Endothelial cell of umbilical vein (primary cell): Measurements from ENCODE around the gene FRZB. TPM values are rescaled to one million over a fixed set of nuclear protein-coding genes. Genes with fewer than 3 reads are reported as not detected.

Experiments used
- BruUV-seq: library from RNA; stranded (reverse); fragments of 400-500 nt; replicated peaks from 2 replicates; lab custom pipeline; 2021; lab: Mats Ljungman, UMichigan
- CTCF ChIA-PET: fragments of 300-600, 350-600 bp; sonication (Branson Sonifier 250); formaldehyde crosslinking; loops from one replicate; lab custom pipeline; 2021; ENCODE audit warnings: antibody characterized with exemption, inconsistent platforms; lab: Charles Lee
- POLR2A ChIA-PET: fragments of 300-600, 350-600 bp; sonication (Branson Sonifier 250); formaldehyde crosslinking; loops from one replicate; lab custom pipeline; 2021; ENCODE audit warnings: antibody characterized with exemption, inconsistent platforms; lab: Charles Lee
- DNase-seq: peaks from one replicate; pipeline ENCODE4 v3.0.0-alpha.2; 2011; ENCODE audit warnings: low read depth, low spot score
- FAIRE-seq: peaks from 2 replicates; lab custom pipeline; 2011; peaks lifted over from hg19 to GRCh38; lab: Jason Lieb, UNC
- H2AFZ ChIP-seq: 2 replicates; pipeline ENCODE4 v1.6.0; 2012; ENCODE audit warnings: low read depth, low read length, control low read depth, inconsistent platforms
- H3K27ac ChIP-seq: 2 replicates; pipeline ENCODE4 v1.5.1; 2011; ENCODE audit warnings: low read depth, mild to moderate bottlenecking, control low read depth, low read length, moderate library complexity; ENCODE audit not compliant: insufficient read depth
- H3K27me3 ChIP-seq, 2 experiments: 2 replicates each; pipeline versions ENCODE4 v1.6.0 to v1.6.1; 2011; ENCODE audit warnings: low read length in 2 of 2, mixed read lengths in 1 of 2; ENCODE audit not compliant: control insufficient read depth in 2 of 2, insufficient read depth in 2 of 2
- H3K36me3 ChIP-seq, 2 experiments: 2 replicates in 1 of 2; 3 replicates in 1 of 2; pipeline ENCODE4 v1.5.1; 2011; ENCODE audit warnings: low read length in 2 of 2, mild to moderate bottlenecking in 1 of 2, moderate library complexity in 1 of 2; ENCODE audit not compliant: control insufficient read depth in 2 of 2, insufficient read depth in 2 of 2; ENCODE audit errors: extremely low read depth in 1 of 2
- H3K4me1 ChIP-seq: 3 replicates; pipeline ENCODE4 v1.5.1; 2011; ENCODE audit warnings: mild to moderate bottlenecking, low read length; ENCODE audit not compliant: control insufficient read depth, insufficient read depth; ENCODE audit errors: extremely low read depth
- H3K4me2 ChIP-seq: 2 replicates; pipeline ENCODE4 v1.6.1; 2011; ENCODE audit warnings: low read length, control low read depth, mixed read lengths; ENCODE audit not compliant: insufficient read depth
- H3K4me3 ChIP-seq, 3 experiments: fragments of 200-600 bp in 1 of 3; sonication (generic), shearing (Covaris generic) in 1 of 3; replicated peaks in 1 of 3; 2 replicates each; pipeline ENCODE4 v1.5.1; 2011 to 2016; ENCODE audit warnings: control low read depth in 3 of 3, low read length in 3 of 3, mild to moderate bottlenecking in 2 of 3, inconsistent platforms in 1 of 3, low read depth in 1 of 3, moderate library complexity in 1 of 3; ENCODE audit not compliant: insufficient read depth in 1 of 3
- H3K79me2 ChIP-seq: 2 replicates; pipeline ENCODE4 v1.6.0; 2012; ENCODE audit warnings: low read length, inconsistent platforms; ENCODE audit not compliant: control insufficient read depth, insufficient read depth
- H3K9ac ChIP-seq: replicated peaks from 2 replicates; pipeline ENCODE3; 2011; ENCODE audit warnings: low read length, control low read depth; ENCODE audit not compliant: insufficient read depth; ENCODE audit errors: extremely low read depth
- H3K9me1 ChIP-seq: replicated peaks from 3 replicates; pipeline ENCODE4 v1.6.0; 2011; ENCODE audit warnings: mild to moderate bottlenecking, low read length; ENCODE audit not compliant: control insufficient read depth, insufficient read depth; ENCODE audit errors: extremely low read depth
- H3K9me3 ChIP-seq: replicated peaks from 2 replicates; pipeline ENCODE4 v1.5.1; 2012; ENCODE audit warnings: low read length, inconsistent platforms; ENCODE audit not compliant: control insufficient read depth, insufficient read depth
- H4K20me1 ChIP-seq: replicated peaks from 2 replicates; pipeline ENCODE3; 2011; ENCODE audit warnings: mild to moderate bottlenecking, low read length; ENCODE audit not compliant: control insufficient read depth, insufficient read depth; ENCODE audit errors: extremely low read depth
- EZH2 ChIP-seq: IDR thresholded peaks from 2 replicates; pipeline ENCODE4 v1.6.1; 2012; ENCODE audit warnings: borderline replicate concordance, low read depth, mild to moderate bottlenecking, moderate library complexity, low read length, inconsistent platforms; ENCODE audit not compliant: severe bottlenecking
- FOS ChIP-seq: IDR thresholded peaks from 2 replicates; pipeline ENCODE4 v1.6.1; 2011; ENCODE audit warnings: mild to moderate bottlenecking, low read length, moderate library complexity, borderline replicate concordance; ENCODE audit not compliant: insufficient read depth
- GATA2 ChIP-seq: IDR thresholded peaks from 2 replicates; pipeline ENCODE4 v1.7.0; 2011; ENCODE audit warnings: low read depth, mild to moderate bottlenecking, moderate library complexity, mixed read lengths, low read length; ENCODE audit not compliant: insufficient read length, insufficient read depth
- JUN ChIP-seq: IDR thresholded peaks from 2 replicates; pipeline ENCODE4 v1.6.1; 2011; ENCODE audit warnings: borderline replicate concordance, low read depth; ENCODE audit not compliant: insufficient read length, insufficient read depth
- MYC ChIP-seq: IDR thresholded peaks from one replicate; pipeline ENCODE4 v1.6.1; 2011; ENCODE audit warnings: mild to moderate bottlenecking, low read depth, low read length
- POLR2A ChIP-seq: IDR thresholded peaks from 2 replicates; pipeline ENCODE4 v1.6.1; 2012; ENCODE audit warnings: low read depth, mild to moderate bottlenecking, control low read depth, low read length
- POLR2AphosphoS5 ChIP-seq: IDR thresholded peaks from 2 replicates; pipeline ENCODE4 v1.6.1; 2012; ENCODE audit warnings: low read depth, mild to moderate bottlenecking, control low read depth, low read length, moderate library complexity; ENCODE audit not compliant: insufficient read depth
- dilution Hi-C: fragments of 300-500 bp; cut with MboI; formaldehyde crosslinking; loops from one replicate; pipeline ENCODE4 v1.15.0; 2019; ENCODE audit warnings: low sequenced_read_pairs; ENCODE audit not compliant: extremely low pct_ligation_motif_present
- intact Hi-C: fragments of 100-400 bp; cut with micrococcal nuclease; formaldehyde crosslinking; loops from one replicate; pipeline ENCODE4 v1.10.0; 2022
- polyA plus RNA-seq, 4 experiments: library from polyadenylated mRNA; depleted of rRNA in 3 of 4; stranded (reverse) in 3 of 4; unstranded in 1 of 4; fragments of >200 nt; gene quantifications; 2 replicates each; pipeline versions ENCODE4 v1.2.1 to v1.2.3, GENCODE V29; 2011 to 2012; ENCODE audit warnings: missing spikeins in 1 of 4
- total RNA-seq: library from RNA; stranded (reverse); gene quantifications from 2 replicates; pipeline ENCODE4 v1.2.3, GENCODE V29; 2021
- TF ChIP-seq, protein P1 (sequence below): IDR thresholded peaks from 2 replicates; pipeline ENCODE4 v1.6.1; 2011; ENCODE audit not compliant: insufficient read depth, insufficient read length
- TF ChIP-seq, protein P2 (sequence below), 2 donors: IDR thresholded peaks; 1 replicate in 1 of 2; 2 replicates in 1 of 2; pipeline ENCODE4 v1.5.1; 2011; ENCODE audit warnings: low read length in 2 of 2, mild to moderate bottlenecking in 2 of 2, moderate library complexity in 2 of 2, control low read depth in 1 of 2, inconsistent platforms in 1 of 2, low read depth in 1 of 2; ENCODE audit not compliant: insufficient read depth in 1 of 2; ENCODE audit errors: extremely low read depth in 1 of 2

FRZB gene
- total and polyA plus RNA-seq, 2 donors (not counting 3 experiments of a cell fraction or from before 2014, with no cell fraction given) = 0.04 TPM; not detected in 1

DNA sequence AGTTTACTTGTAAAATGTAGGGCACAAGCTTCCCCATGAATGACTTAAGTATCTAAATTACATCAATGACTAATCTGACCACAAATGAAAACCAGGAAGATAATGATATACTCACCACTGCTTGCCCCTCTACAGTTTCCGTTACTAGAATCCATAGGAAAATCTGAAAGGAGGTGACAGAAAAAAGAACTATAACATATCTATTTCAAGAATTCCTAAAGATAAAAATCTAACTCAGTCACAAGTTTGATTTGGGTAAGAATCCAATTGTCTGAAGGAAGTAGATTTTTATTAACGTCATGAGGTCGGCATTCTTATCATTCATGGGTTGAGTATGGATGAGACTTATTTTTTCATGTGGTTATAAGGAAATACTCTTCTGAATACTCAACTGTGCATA, 7.8 kb downstream of the FRZB start:
- no peak overlapping the region for H3K27ac ChIP-seq
- H3K4me2 ChIP-seq = no peak overlapping the region
- no peak for DNase-seq
- intact Hi-C loops (no loop called here), dilution Hi-C loops (no loop called here)
- no peak overlapping the region for H3K4me3 ChIP-seq
- no peaks in the 10 kb centered on the region for H3K9me3 ChIP-seq
- H3K4me1 ChIP-seq = no peaks in the 10 kb centered on the region
- H3K27me3 ChIP-seq = peaks cover 0 to 5% of the 10 kb centered on the region in 2 experiments
- no peak overlapping the region for H3K9ac ChIP-seq
- ChIA-PET CTCF (no interaction called here), POLR2A (no interaction called here)
- FAIRE-seq = no peak
- BruUV-seq = no TSS peak
- H2AFZ ChIP-seq = no peak overlapping the region
- no peaks in the 10 kb centered on the region for H3K9me1 ChIP-seq
- H4K20me1 ChIP-seq = no peaks in the 10 kb centered on the region
- no peaks in the 10 kb centered on the region for H3K36me3 ChIP-seq
- no peaks in the 10 kb centered on the region for H3K79me2 ChIP-seq
- TF ChIP-seq GATA2 = no peak
- no peak for TF ChIP-seq MYC
- no peak for TF ChIP-seq POLR2A
- TF ChIP-seq, protein P1, sequence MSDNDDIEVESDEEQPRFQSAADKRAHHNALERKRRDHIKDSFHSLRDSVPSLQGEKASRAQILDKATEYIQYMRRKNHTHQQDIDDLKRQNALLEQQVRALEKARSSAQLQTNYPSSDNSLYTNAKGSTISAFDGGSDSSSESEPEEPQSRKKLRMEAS = no peak

DNA sequence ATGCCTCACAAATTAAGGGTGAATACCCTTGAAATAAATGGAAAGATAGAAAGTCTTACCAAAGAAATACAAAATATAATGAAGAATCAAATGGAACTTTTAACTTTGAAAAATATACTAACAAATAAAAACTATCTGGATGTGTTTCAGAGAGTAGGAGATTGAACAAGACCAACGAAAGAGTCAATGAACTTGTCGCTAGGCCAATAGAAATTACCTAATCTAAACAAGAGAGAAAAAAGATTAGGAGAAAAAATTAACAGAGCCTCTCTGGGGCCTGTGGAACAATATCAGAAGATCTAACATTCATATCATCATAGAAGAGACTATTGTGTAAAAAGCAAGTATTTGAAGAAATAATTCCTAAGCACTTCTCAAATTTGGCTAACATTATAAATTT, 11.1 kb downstream of the FRZB start:
- no peak for FAIRE-seq
- no TSS peak for BruUV-seq
- no peak for TF ChIP-seq EZH2
- no peak for TF ChIP-seq JUN
- no peak for TF ChIP-seq POLR2AphosphoS5
- TF ChIP-seq, protein P2, sequence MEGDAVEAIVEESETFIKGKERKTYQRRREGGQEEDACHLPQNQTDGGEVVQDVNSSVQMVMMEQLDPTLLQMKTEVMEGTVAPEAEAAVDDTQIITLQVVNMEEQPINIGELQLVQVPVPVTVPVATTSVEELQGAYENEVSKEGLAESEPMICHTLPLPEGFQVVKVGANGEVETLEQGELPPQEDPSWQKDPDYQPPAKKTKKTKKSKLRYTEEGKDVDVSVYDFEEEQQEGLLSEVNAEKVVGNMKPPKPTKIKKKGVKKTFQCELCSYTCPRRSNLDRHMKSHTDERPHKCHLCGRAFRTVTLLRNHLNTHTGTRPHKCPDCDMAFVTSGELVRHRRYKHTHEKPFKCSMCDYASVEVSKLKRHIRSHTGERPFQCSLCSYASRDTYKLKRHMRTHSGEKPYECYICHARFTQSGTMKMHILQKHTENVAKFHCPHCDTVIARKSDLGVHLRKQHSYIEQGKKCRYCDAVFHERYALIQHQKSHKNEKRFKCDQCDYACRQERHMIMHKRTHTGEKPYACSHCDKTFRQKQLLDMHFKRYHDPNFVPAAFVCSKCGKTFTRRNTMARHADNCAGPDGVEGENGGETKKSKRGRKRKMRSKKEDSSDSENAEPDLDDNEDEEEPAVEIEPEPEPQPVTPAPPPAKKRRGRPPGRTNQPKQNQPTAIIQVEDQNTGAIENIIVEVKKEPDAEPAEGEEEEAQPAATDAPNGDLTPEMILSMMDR (IDR thresholded peaks at IDR 0.05; ENCODE audit: extremely low read depth in 1 of 2, insufficient read depth in 1 of 2, low read depth in 1 of 2, low read length in 2 of 2) = no peak
- no peak for TF ChIP-seq GATA2
- no peak for TF ChIP-seq MYC
- TF ChIP-seq FOS = no peak
- POLR2A ChIA-PET = no interaction called here
- Histone ChIP-seq H3K9ac (no peak overlapping the region), H3K4me2 (no peak overlapping the region), H3K4me3 (no peak overlapping the region), H3K27ac (no peak overlapping the region), H3K27me3 (peaks cover 0 to 5% of the 10 kb centered on the region in 2 experiments), H3K4me1 (no peaks in the 10 kb centered on the region), H3K79me2 (no peaks in the 10 kb centered on the region), H3K9me3 (no peaks in the 10 kb centered on the region), H2AFZ (no peak overlapping the region), H4K20me1 (no peaks in the 10 kb centered on the region), H3K9me1 (no peaks in the 10 kb centered on the region), H3K36me3 (no peaks in the 10 kb centered on the region)
- dilution Hi-C loops = no loop called here
- intact Hi-C loops = no loop called here
- CTCF ChIA-PET = interaction anchor here (2.2 kb wide), 1 partner anchor 10 kb away, joined by 5 read pairs; no protein-coding TSS in a partner anchor
- no peak for DNase-seq
